SU-DHL-6 (cell line): ENCODE measurements around the gene IFT122.

Experiments
- EZH2phosphoT487 ChIP-seq: fragments of 200-600 bp; sonication (generic), shearing (Covaris generic); conservative IDR thresholded peaks from 2 replicates; pipeline ENCODE4 v1.6.1; 2018; ENCODE audit warnings: mild to moderate bottlenecking, antibody characterized with exemption, low read length, moderate library complexity, mixed read lengths
- TF ChIP-seq, protein P1 (sequence below): fragments of 200-600 bp; sonication (generic); IDR thresholded peaks from one replicate; pipeline ENCODE4 v1.5.1; 2017; ENCODE audit warnings: antibody characterized with exemption, mild to moderate bottlenecking, low read length, moderate library complexity; ENCODE audit not compliant: insufficient read depth, poor library complexity, severe bottlenecking

DNA sequence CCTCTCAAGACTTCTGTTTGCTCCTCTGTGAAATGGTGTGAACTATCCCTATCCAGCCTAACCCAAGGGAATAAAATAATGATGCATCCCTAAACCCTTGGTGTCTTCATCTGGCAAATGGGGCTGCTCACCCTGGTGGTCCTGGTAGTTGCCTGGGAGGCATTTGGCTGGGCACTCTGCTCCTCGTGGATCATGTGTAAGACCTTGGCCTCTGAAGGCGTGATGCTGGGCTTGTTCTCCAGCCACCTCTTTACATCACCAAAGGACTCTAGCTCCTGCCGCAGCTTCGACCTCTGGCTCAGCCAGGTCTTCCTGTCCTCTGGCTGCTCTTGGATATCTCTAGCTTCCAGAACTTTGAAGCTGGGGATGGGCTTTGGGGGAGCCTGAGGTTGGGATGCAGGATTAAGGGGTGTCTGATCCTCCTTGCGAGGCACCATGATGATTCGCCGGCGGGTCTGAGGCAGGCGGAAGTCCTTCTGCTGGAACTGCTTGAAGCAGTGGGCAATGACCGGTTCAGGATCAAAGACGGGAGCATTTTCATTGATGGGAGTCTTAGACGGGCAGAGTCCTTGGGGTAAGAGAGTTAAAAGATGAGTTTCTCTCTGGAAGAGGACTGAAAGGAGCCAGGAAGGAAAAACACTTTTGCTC is 18.7 kb upstream of the IFT122 start:
- TF ChIP-seq, protein P1, sequence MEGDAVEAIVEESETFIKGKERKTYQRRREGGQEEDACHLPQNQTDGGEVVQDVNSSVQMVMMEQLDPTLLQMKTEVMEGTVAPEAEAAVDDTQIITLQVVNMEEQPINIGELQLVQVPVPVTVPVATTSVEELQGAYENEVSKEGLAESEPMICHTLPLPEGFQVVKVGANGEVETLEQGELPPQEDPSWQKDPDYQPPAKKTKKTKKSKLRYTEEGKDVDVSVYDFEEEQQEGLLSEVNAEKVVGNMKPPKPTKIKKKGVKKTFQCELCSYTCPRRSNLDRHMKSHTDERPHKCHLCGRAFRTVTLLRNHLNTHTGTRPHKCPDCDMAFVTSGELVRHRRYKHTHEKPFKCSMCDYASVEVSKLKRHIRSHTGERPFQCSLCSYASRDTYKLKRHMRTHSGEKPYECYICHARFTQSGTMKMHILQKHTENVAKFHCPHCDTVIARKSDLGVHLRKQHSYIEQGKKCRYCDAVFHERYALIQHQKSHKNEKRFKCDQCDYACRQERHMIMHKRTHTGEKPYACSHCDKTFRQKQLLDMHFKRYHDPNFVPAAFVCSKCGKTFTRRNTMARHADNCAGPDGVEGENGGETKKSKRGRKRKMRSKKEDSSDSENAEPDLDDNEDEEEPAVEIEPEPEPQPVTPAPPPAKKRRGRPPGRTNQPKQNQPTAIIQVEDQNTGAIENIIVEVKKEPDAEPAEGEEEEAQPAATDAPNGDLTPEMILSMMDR, result no peak
- no peak for TF ChIP-seq EZH2phosphoT487
